ENCODE data around the gene KRTAP25-1. TPM values are rescaled to one million over a fixed set of nuclear protein-coding genes. Genes with fewer than 3 reads are reported as not detected.

Gene KRTAP25-1
- total RNA-seq, 1 donor from 2014 or later: not detected

- no peak for DNase-seq (ENCODE audit: extremely low spot score, unreplicated experiment)
- Mint-ChIP-seq H3K4me1 (ENCODE audit: unreplicated experiment) (no peaks in the 10 kb centered on the region), H3K36me3 (no peaks in the 10 kb centered on the region), H3K9me3 (no peaks in the 10 kb centered on the region), H3K27me3 (no peaks in the 10 kb centered on the region), H3K27ac (no peak overlapping the region), H3K4me3 (no peak overlapping the region)
- no peak for TF ChIP-seq CTCF (conservative IDR thresholded peaks at IDR 0.05)
These were observed 37.5 kb downstream of the KRTAP25-1 start for GRCh38 chr21:30251781-30252180.

GRCh38 chr21:30249936-30250335 lies 39.4 kb downstream of the KRTAP25-1 start:
- no peak overlapping the region for H3K4me3 Mint-ChIP-seq
- H3K9me3 Mint-ChIP-seq: no peaks in the 10 kb centered on the region
- no peaks in the 10 kb centered on the region for H3K36me3 Mint-ChIP-seq
- H3K4me1 Mint-ChIP-seq (ENCODE audit: unreplicated experiment): no peaks in the 10 kb centered on the region
- H3K27me3 Mint-ChIP-seq: no peaks in the 10 kb centered on the region
- H3K27ac Mint-ChIP-seq: no peak overlapping the region
- no peak for DNase-seq (ENCODE audit: extremely low spot score, unreplicated experiment)
- TF ChIP-seq CTCF (conservative IDR thresholded peaks at IDR 0.05): no peak

GRCh38 chr21:30248844-30249243 lies 40.5 kb downstream of the KRTAP25-1 start:
- Mint-ChIP-seq H3K27ac (no peak overlapping the region), H3K4me1 (ENCODE audit: unreplicated experiment) (no peaks in the 10 kb centered on the region), H3K4me3 (no peak overlapping the region), H3K9me3 (no peaks in the 10 kb centered on the region), H3K36me3 (no peaks in the 10 kb centered on the region), H3K27me3 (no peaks in the 10 kb centered on the region)
- no peak for DNase-seq (ENCODE audit: extremely low spot score, unreplicated experiment)
- TF ChIP-seq CTCF (conservative IDR thresholded peaks at IDR 0.05): no peak

- Mint-ChIP-seq H3K4me1 (ENCODE audit: unreplicated experiment) (no peaks in the 10 kb centered on the region), H3K36me3 (no peaks in the 10 kb centered on the region), H3K27ac (no peak overlapping the region), H3K27me3 (no peaks in the 10 kb centered on the region), H3K4me3 (no peak overlapping the region), H3K9me3 (no peaks in the 10 kb centered on the region)
- no peak for DNase-seq (ENCODE audit: extremely low spot score, unreplicated experiment)
- TF ChIP-seq CTCF (conservative IDR thresholded peaks at IDR 0.05): no peak
These were observed 44.3 kb downstream of the KRTAP25-1 start for GRCh38 chr21:30245061-30245460.

GRCh38 chr21:30243691-30244090 lies 45.6 kb downstream of the KRTAP25-1 start:
- Mint-ChIP-seq H3K4me3 (no peak overlapping the region), H3K36me3 (no peaks in the 10 kb centered on the region), H3K9me3 (no peaks in the 10 kb centered on the region), H3K27me3 (no peaks in the 10 kb centered on the region), H3K27ac (no peak overlapping the region), H3K4me1 (ENCODE audit: unreplicated experiment) (no peaks in the 10 kb centered on the region)
- no peak for TF ChIP-seq CTCF (conservative IDR thresholded peaks at IDR 0.05)
- DNase-seq (ENCODE audit: extremely low spot score, unreplicated experiment): no peak

- Mint-ChIP-seq H3K9me3 (no peaks in the 10 kb centered on the region), H3K27ac (no peak overlapping the region), H3K36me3 (no peaks in the 10 kb centered on the region), H3K27me3 (no peaks in the 10 kb centered on the region), H3K4me1 (ENCODE audit: unreplicated experiment) (peaks cover 3% of the 10 kb centered on the region), H3K4me3 (no peak overlapping the region)
- TF ChIP-seq CTCF (conservative IDR thresholded peaks at IDR 0.05): no peak
- no peak for DNase-seq (ENCODE audit: extremely low spot score, unreplicated experiment)
These were observed 48.7 kb downstream of the KRTAP25-1 start for GRCh38 chr21:30240661-30241060.
